Lower lobe of right lung (tissue), 2 donors: Measurements from ENCODE around the gene DHTKD1. TPM values are rescaled to one million over a fixed set of nuclear protein-coding genes. Genes with fewer than 3 reads are reported as not detected.
"Not testable (repeated sequence)": the region's sequence is repeated elsewhere in the genome, so short reads cannot be mapped to it uniquely, and the experiment has no call there.

Experiments
- ATAC-seq, 2 donors: fragments of 200-7000 bp; cut with Tn5 transposase; one replicate each; pipeline ENCODE4 v1.9.1; 2020 to 2022; ENCODE audit warnings: mild to moderate bottlenecking in 2 of 2, moderate library complexity in 2 of 2
- DNase-seq: peaks from one replicate; pipeline ENCODE4 v3.0.0-alpha.2; 2020
- H3K27ac ChIP-seq: fragments of 200-600 bp; one replicate; pipeline ENCODE4 v1.8.0; 2022
- H3K27me3 ChIP-seq: fragments of 200-600 bp; one replicate; pipeline ENCODE4 v1.8.0; 2022; ENCODE audit warnings: low read depth
- H3K36me3 ChIP-seq: fragments of 200-600 bp; one replicate; pipeline ENCODE4 v1.8.0; 2022; ENCODE audit warnings: mild to moderate bottlenecking
- H3K4me1 ChIP-seq: fragments of 200-600 bp; one replicate; pipeline ENCODE4 v1.8.0; 2022
- H3K4me3 ChIP-seq: fragments of 200-600 bp; one replicate; pipeline ENCODE4 v1.8.0; 2022; ENCODE audit warnings: mild to moderate bottlenecking
- H3K9me3 ChIP-seq: fragments of 200-600 bp; one replicate; pipeline ENCODE4 v1.8.0; 2022
- intact Hi-C: fragments of 100-400 bp; cut with DNase I; formaldehyde crosslinking; loops from one replicate; pipeline ENCODE4 v1.11.0; 2022
- microRNA-seq: library from miRNA; unstranded; fragments of <30 nt; microRNA quantifications from one replicate; pipeline ENCODE4 v1.2.0, GENCODE V29; 2020; ENCODE audit warnings: borderline number of aligned reads
- total RNA-seq: library from RNA; stranded (reverse); fragmentation: NEBNext Ultra II Directional; extraction: Animal tissue kit (Norgen Biotek cat#: 25700); gene quantifications from one replicate; pipeline ENCODE4 v1.2.1, GENCODE V29; 2021
- TF ChIP-seq, protein P1 (sequence below): fragments of 200-600 bp; IDR thresholded peaks from one replicate; pipeline ENCODE4 v1.8.0; 2022; ENCODE audit warnings: antibody characterized with exemption, mild to moderate bottlenecking
- donor health status: DM: no; HTN: yes; CAD: no; lungs with severe emphysema.

The DHTKD1 gene
- total RNA-seq, 1 donor from 2014 or later = 21.7 TPM

DNA sequence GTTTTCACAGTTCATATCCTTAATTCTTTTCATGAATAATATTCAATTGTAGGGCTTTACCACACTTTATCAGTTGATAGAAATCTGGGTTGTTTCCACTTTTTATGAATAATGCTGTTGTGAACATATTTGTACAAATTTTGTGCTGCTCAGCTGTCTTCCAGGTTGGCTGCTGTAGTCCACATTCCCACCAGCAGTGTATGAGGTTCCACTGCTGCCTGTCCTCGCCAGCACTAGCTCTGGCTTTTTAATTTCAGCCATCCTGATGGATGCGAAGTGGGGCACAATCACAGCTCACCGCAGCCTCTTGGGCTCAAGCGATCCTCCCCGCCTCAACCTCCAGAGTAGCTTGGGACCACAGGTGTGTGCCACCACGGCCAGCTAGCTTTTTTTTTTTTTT lies 94.2 kb downstream of the DHTKD1 start:
- Histone ChIP-seq H3K36me3 (peaks cover 92% of the 10 kb centered on the region), H3K27ac (no peak overlapping the region)

DNA sequence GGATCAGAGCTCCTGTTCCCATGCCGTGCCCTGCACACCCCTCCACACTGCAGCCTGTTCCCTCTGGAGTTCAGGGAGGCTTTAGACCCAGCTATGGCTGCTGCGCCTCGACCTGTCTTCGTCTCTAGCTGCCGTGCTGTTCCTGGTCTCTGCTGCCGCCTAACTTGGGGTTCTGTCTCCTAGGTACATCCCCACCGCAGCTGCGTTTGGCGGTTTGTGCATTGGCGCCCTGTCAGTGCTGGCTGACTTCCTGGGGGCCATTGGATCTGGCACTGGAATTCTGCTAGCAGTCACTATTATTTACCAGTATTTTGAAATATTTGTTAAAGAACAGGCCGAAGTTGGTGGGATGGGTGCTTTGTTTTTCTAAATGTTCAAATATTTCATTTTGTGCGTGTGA lies 95.3 kb downstream of the DHTKD1 start:
- H3K36me3 ChIP-seq = peaks cover 94% of the 10 kb centered on the region
- intact Hi-C loops = no loop called here
- TF ChIP-seq, protein P1, sequence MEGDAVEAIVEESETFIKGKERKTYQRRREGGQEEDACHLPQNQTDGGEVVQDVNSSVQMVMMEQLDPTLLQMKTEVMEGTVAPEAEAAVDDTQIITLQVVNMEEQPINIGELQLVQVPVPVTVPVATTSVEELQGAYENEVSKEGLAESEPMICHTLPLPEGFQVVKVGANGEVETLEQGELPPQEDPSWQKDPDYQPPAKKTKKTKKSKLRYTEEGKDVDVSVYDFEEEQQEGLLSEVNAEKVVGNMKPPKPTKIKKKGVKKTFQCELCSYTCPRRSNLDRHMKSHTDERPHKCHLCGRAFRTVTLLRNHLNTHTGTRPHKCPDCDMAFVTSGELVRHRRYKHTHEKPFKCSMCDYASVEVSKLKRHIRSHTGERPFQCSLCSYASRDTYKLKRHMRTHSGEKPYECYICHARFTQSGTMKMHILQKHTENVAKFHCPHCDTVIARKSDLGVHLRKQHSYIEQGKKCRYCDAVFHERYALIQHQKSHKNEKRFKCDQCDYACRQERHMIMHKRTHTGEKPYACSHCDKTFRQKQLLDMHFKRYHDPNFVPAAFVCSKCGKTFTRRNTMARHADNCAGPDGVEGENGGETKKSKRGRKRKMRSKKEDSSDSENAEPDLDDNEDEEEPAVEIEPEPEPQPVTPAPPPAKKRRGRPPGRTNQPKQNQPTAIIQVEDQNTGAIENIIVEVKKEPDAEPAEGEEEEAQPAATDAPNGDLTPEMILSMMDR = no peak

More for the DNA sequence above, 94.2 kb downstream of the DHTKD1 start:
- Histone ChIP-seq H3K4me1 (no peaks in the 10 kb centered on the region), H3K27me3 (no peaks in the 10 kb centered on the region), H3K4me3 (no peak overlapping the region), H3K9me3 (no peaks in the 10 kb centered on the region)
- ATAC-seq = no peak
- TF ChIP-seq, protein P1 = no peak
- DNase-seq = no peak
- intact Hi-C loops = no loop called here

DNA sequence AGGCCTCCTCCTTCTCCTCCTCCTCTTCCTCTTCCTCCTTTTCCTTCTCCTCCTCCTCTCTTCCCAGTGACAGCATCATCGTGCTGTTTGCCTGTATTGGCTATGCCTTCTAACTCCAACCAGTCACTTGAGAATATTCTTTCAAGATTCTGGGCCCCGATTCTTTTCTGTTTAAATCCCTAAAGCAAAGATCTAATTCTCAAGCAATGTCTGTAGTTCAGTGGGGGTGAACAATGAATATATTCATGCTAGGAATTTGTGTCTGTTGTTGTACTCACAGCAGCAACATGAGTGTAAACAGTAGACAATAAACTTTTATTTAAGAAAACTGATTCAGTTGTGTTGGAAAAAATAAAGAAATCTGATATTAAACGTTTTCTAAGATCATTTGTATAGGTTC lies 96.3 kb downstream of the DHTKD1 start:
- Histone ChIP-seq H3K4me3 (no peak overlapping the region), H3K27ac (no peak overlapping the region), H3K4me1 (no peaks in the 10 kb centered on the region), H3K36me3 (peaks cover 94% of the 10 kb centered on the region), H3K27me3 (no peaks in the 10 kb centered on the region), H3K9me3 (no peaks in the 10 kb centered on the region)
- DNase-seq (no peak), ATAC-seq (no peak)
- intact Hi-C loops = no loop called here
- TF ChIP-seq, protein P1 = no peak

More for the DNA sequence above, 95.3 kb downstream of the DHTKD1 start:
- H3K9me3 ChIP-seq = no peaks in the 10 kb centered on the region
- no peaks in the 10 kb centered on the region for H3K4me1 ChIP-seq
- no peak overlapping the region for H3K27ac ChIP-seq
- DNase-seq = no peak
- ATAC-seq = no peak
- no peak overlapping the region for H3K4me3 ChIP-seq
- no peaks in the 10 kb centered on the region for H3K27me3 ChIP-seq

DNA sequence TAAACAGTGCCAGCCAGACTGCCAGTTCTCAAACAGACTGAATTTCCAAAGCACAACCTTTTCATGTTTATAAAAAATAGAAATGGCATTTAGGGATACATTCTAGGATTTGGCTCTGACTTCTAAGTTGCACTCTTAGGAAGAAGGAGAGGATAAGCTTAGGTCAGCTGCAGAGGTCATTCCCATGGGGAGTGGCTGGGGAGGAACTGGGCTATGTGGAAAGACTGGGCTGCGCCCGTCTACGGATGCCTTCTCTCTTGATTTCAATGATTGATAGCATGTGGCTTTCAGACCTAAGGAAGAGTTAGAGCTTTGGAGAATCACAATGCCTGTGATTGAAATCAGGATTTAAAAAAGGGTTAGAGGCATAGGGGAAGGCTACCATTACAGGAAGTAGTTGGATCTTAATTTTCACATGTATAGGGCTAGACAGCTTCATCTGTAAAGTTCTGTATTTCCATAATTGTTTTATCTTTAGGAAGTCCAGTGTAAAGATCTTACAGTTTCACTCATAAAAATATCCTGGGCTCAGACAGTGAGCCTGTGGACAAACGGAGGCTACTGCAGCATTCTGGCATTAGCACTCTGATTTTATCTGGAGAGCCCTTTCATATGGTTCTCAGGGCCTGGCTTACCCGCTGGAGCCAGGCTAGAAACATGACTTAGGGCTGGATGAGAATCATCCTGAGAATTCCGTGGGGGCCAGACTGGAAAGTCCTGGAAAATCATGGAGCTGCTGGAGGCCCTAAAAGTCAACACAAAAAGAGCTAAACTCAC lies 97.4 kb downstream of the DHTKD1 start:
- no peaks in the 10 kb centered on the region for H3K27me3 ChIP-seq
- no peaks in the 10 kb centered on the region for H3K4me1 ChIP-seq
- no peak overlapping the region for H3K4me3 ChIP-seq
- no peak for ATAC-seq
- TF ChIP-seq, protein P1 = no peak
- DNase-seq = no peak
- intact Hi-C loops = no loop called here
- H3K36me3 ChIP-seq = peaks cover 98% of the 10 kb centered on the region
- H3K27ac ChIP-seq = no peak overlapping the region
- H3K9me3 ChIP-seq = no peaks in the 10 kb centered on the region

DNA sequence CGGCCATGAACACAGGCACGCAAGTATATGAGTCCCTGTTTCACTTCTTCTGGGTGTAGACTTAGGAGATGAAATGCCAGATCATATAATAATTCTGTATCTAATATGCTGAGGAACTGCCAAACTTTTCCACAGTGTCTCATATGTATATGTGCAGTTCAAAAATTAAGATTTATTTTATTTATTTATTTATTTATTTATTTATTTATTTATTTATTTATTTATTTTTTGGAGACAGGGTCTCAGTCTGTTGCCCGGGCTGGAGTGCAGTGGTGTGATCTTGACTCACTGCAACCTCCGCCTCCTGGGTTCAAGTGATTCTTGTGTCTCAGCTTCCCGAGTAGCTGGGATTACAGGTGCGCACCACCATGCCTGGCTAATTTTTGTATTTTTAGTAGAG lies 102.8 kb downstream of the DHTKD1 start:
- peaks cover 98% of the 10 kb centered on the region for H3K36me3 ChIP-seq
- H3K27ac ChIP-seq, H3K4me3 ChIP-seq, H3K9me3 ChIP-seq, intact Hi-C loops, ATAC-seq, DNase-seq, H3K27me3 ChIP-seq, H3K4me1 ChIP-seq: not testable (repeated sequence)

Small RNAs within 50 kb of the gene (microRNA-seq; reads per million reads assigned to microRNA genes)
- gene MIR548AK = not detected

Other genes starting within 250 kb of the DHTKD1 start
- 18.0 TPM for gene PROSER2, start 245.6 kb upstream of the DHTKD1 start, total RNA-seq
- 21.0 TPM for gene UPF2, start 26.1 kb upstream of the DHTKD1 start, total RNA-seq
- gene SEC61A2, start 60.7 kb downstream of the DHTKD1 start, total RNA-seq = 5.3 TPM
- gene NUDT5, start 126.9 kb downstream of the DHTKD1 start, total RNA-seq = 43.3 TPM
- 43.7 TPM for gene CDC123, start 127.2 kb downstream of the DHTKD1 start, total RNA-seq